GM18508 (cell line): ENCODE results near the gene FIBP.

Source experiments
- ATAC-seq: cut with Tn5 transposase; IDR thresholded peaks from one replicate; pipeline ENCODE4 v1.9.1; 2021; ENCODE audit warnings: moderate number of reproducible peaks; ENCODE audit not compliant: insufficient read depth, unreplicated experiment

FIBP gene

DNA sequence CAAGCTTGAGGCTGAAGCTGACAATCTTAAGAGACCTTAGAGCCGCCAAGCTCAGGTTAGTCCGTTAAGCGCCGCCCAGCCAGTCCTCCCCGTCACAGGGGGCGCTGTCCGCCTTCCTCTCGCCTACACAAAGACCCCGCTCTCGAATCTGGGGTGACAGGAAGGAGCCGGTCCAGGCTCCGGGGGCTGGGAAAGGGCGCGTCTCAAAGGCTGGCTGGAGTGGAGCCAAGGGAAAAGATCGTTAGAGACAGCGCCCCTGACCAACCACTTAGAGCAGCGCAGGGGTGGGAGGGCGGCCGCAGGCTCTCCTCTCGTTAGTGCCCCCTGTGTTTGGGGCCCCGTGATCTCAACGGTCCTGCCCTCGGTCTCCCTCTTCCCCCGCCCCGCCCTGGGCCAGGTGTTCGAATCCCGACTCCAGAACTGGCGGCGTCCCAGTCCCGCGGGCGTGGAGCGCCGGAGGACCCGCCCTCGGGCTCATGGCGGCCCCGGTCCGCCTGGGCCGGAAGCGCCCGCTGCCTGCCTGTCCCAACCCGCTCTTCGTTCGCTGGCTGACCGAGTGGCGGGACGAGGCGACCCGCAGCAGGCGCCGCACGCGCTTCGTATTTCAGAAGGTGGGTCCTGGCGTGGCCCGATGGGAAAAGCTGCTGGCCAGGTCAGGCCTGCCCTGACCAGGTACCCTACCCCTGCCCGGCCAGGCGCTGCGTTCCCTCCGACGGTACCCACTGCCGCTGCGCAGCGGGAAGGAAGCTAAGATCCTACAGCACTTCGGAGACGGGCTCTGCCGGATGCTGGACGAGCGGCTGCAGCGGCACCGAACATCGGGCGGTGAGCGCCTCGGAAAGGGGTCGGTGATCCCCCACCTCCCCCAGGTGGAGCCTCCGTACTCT lies 27.8 kb downstream of the FIBP start, which contains the start of gene MUS81:
TSS of gene MUS81 (plus strand) at position 156 of the 887 bp plus-strand sequence. CDS start at position 477, 321 bp downstream.
- no peak for ATAC-seq

DNA sequence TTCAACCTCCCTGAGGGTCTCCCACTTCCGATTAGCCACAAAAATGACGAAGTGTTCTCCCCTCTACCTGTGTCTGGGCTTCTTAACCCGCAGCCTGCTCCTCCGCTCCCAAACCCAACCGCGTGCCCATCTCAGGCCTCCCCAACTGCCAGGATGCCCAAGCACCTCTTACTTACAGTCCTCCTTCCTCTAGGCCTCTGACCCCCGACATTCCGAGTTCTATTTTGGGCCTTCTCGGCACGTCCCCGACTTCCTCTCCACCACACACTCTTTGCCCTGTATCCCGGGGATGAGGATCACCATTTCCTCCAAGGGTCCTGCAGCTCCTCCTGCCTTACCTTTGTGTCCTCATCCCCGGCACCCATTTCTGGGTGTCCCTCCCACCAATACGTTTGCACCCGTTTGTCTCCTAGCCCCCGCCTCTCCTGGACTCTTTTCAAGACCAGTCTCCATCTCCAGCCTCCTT lies 28.4 kb downstream of the FIBP start:
- ATAC-seq: no peak

DNA sequence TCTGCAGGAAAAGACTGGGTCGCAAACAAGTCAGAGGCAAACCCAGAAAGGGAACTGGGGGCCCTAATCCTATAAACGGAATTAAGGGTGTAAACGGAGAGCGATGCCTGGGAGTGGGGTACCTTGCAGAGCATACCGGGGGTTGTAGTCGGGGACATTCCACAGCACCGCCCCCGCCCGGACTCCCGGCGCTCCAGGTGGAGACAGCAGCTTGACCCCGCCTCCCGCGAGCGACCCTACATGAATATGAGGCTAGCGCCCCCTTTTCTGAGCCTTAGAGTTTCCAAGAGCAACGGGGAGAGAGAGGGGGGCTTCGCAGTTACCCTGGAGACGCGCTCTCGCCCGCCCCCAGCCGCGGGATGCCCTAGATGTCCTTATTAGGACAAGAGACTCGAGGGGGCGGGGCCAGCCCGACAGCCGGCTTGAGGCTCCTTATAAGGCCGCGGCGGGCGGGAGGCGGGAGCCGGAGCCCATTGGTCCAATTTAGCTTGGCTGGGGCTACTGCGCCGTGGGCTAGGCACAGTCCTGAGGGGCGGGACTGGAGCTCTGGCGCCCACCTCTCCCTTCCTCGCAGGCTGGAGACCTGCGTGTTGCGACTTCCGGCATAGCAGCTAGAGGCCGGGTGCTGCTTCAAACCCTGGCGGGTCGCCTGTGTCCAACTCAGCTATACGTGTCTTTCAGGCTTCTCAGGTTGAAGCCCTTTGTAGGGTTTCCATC lies 29.0 kb downstream of the FIBP start:
- ATAC-seq: no peak

DNA sequence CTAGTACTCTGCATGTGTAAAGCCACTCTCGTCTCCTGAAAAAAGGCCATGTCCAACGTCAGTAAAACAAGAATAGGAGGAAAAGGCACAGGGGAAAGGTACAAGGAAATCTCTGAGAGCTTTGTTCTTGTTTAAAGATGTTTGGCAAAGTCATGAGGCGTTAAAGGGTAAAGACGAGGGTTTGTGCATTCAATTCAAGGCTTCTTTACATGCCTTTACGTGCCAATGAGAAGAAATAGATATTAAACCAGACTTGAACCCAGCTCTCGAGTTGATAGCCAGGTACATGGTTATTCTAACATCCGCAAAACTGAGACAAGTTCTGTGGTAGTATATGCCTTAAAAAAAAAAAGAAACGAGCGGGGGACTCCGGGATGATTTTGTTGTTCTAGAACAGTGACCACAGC lies 29.6 kb downstream of the FIBP start:
- no peak for ATAC-seq

DNA sequence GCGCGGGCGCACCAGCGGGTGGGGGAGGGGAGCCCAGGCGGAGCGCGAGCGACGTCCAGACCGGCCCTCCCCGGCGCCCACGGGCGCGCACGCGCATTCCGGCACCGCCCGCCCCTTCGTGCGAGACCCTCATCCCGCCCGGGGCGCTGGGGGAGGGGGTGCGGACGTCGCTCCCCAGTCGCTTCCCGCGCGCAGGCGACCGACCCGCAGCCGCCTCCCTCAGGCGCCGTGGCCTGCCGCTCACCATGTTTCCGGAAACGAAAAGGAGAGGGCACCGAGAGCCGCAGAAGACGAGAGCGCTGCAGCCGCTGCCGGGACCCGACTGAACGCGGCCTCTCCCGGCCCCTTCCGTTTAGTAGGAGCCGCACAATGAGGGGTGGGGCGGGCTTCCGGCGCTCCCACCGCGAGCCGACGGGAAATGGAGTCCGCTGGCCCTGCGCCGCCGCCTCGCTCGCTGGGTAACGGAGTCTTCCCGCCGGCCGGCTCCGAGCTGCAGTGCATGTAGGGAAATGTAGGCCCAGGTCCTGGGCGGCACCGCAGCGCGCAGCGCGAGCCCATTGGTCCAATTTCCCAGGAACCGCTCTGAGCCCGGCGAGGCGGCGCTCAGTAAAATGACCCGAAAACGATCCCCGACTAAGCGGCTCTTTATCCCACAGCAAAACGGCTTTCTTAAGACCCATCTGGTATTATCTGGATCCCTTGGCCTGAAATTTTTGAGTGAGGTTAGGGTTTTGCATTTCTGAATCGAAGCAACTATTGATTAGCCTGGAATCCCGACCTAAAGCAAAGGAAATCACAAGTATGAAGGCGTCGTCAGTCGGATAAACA lies 30.2 kb downstream of the FIBP start, which contains the start of gene CFL1:
TSS of gene CFL1 (minus strand) at position 328 of the 828 bp plus-strand sequence. CDS start at position 247, 81 bp downstream.
- ATAC-seq: peak; percentile 28

DNA sequence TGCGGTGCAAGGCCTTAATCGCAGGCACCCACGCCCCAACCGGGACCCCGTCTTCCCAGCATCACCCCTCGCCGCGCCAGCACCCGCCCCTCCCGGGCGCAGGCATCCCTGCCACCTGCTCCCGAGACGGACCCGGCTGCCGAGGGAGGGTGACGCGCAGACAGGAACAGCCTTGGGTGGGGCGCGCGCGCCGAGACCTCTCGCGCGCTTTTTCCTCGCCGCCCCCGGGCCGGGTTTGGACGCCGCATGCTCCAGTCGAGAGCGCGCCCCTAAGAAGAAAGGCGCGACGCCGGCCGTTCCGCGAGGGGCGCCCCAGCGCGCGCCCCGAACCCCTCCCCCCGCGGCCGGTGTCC lies 30.8 kb downstream of the FIBP start:
- no peak for ATAC-seq

DNA sequence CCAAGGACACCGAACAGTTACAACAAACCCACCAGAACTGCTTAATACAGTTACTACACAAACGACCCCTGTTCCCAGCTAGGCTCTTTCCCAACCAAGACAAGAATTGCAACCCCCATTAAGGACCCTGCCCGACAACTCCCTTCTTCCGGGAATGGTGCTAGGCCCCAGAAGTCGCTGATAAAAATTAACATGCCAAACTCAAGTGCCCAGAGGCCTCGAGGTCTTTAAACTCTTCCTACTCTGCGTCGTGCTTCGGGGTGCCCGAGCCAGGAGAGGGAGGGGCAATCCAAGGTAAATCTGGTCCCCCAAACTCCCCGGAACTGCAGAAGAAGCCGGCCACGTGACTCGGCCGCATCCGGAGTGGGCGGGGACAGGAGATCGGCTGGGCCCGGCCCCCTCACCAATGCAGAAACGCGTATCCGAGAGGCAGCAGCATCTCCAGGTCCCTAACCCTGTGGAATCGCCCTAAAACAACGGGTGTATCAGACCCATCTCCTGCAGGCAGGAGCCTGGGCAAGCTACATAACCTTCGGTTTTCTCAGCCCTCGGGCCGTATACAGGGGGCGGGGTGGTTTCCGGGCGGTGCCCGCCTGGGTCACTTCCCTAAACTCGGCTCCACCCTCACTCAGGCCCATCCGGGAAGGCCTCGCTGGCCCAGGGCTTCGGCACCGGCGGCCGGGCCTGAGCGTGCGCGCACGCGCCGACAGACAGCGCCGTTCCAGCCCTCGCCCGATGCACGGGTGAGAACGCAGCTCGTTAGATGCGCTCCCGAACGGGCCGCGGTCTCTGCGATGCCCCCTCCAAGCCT lies 31.4 kb downstream of the FIBP start:
- ATAC-seq: no peak

DNA sequence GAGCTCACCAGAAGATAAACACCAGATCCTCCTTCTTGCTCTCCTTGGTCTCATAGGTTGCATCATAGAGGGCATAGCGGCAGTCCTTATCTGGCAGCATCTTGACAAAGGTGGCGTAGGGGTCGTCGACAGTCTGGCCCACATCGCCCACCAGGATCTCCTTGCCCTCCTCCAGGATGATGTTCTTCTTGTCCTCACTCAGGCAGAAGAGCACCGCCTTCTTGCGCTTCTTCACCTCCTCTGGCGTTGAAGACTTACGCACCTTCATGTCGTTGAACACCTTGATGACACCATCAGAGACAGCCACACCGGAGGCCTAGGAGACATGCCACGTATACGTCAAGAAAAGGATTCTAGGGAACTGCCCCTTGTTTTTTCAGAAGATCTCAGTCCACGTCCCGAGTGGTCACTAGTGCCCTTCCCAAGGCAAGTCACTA lies 32.3 kb downstream of the FIBP start:
- ATAC-seq: no peak

DNA sequence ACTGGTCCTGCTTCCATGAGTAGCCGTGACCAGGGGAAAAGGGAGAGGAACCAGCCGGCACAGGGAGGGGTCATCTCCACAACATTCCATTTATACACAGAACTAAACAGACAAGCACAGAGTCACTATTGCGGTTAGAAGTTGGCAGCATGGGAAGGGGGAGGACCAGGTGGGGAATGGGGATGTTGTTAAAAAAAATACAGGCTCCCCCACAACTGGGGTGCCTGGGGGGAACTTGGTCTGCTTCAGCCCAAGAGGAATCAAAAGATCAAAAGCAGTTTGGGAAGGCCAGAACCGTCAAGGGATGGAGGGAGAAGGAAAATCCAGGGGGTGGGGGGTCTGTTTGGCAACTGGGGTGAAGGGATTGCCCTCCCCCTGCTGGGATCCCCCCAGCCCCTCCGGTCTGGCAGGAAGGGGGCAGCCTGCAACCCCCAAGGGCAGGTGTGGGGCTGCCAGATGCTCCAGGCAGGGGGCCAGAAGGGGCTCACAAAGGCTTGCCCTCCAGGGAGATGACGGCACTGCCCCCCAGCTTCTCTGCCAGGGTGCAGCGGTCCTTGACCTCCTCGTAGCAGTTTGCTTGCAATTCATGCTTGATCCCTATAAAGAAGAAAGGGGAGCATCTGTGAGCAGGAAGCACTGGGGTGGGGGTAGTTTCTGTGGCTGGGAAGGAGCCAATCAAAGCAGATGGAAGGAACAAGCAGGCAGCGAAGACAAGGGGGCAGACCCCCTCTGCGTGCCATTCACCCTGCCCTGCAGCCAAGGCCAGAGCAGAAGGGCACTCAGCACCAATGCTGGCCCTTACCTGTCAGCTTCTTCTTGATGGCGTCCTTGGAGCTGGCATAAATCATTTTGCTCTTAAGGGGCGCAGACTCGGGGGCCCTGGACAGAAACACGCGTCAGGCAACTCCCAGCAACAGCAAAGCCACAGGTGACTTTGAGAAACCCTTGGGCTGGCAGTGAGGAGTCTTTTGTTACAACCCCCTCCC lies 33.1 kb downstream of the FIBP start:
- ATAC-seq: no peak

DNA sequence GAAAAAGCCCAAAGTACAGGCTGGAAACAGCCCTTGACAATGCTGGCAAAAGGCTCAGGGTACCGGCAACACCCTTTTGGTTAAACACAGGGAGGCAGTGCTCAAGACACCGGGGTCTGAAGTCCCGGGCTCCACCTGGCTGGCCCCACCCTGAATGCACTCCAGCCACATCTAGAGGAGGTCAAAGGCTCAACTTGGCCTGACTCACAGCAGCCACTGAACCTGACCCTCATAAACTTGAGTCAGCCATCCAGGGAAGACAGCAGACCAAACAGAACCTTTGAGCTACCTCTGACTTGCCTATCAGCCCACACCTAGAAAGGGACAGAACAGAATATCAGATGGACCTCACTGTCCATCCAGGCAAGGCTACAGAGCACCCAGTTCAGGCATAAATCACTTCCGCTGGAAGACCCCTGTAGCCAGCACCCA lies 34.1 kb downstream of the FIBP start:
- ATAC-seq: no peak

DNA sequence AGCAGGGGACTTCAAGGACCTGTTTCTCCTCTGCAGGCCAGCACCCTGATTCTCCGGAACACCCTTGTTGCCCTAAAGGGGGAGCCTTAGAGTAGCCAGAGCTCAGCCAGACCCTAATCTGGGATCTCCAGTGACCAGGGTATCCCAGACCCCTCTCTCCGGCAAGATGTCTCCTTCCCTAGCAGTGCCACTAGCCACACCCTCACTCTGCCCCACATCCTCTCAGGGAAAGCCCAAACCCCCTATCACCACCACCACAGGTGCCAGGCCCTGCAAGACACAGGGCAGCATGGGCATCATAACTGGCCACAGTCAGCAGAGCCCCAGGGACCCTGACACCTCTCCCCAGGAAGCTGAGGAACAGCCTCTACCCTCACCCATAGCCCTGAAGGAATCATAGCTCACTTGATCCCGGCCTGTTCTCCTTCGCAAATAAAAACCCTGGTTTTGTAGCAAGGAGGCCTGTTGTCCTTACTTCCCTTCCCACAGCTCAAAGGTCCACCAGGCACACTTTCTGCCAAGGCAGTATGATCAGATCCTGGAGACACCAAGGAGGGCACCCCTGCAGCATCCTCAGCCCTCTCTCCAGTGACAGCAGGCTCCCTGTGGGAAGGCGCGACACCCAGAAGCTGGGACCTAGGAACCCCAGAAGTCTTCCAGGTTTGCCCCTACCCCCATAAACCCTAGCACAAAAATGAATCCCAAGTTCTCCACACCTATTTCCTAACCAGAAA lies 34.9 kb downstream of the FIBP start:
- ATAC-seq: no peak

DNA sequence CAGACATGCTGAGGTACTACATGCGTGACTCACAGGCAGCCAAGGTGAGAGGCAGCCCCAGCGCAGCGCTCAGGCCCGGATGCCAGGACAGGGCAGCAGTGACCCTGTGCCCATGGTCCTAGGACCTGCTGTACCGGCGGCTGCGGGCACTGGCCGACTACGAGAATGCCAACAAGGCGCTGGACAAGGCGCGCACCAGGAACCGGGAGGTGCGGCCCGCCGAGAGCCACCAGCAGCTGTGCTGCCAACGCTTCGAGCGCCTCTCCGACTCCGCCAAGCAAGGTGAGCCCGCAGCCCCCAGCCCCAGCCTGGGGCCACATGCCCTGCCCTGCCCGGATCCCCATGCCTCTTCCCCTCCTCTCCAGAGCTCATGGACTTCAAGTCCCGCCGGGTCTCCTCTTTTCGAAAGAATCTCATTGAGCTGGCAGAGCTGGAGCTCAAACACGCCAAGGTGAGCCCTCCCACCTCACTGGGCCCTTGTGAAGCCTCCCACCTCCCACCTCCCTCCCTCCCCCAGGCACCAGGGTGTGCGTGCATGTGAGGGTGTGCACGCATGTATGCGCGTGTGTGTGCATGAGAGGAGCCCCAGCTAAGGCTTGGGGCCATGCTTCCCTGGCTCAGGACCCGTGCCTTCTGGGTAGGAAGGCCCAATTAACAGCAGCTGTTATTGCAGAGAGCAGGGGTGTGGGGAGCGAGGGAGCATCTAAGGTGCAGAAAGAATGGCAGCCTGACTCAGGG lies 35.6 kb downstream of the FIBP start:
- no peak for ATAC-seq

DNA sequence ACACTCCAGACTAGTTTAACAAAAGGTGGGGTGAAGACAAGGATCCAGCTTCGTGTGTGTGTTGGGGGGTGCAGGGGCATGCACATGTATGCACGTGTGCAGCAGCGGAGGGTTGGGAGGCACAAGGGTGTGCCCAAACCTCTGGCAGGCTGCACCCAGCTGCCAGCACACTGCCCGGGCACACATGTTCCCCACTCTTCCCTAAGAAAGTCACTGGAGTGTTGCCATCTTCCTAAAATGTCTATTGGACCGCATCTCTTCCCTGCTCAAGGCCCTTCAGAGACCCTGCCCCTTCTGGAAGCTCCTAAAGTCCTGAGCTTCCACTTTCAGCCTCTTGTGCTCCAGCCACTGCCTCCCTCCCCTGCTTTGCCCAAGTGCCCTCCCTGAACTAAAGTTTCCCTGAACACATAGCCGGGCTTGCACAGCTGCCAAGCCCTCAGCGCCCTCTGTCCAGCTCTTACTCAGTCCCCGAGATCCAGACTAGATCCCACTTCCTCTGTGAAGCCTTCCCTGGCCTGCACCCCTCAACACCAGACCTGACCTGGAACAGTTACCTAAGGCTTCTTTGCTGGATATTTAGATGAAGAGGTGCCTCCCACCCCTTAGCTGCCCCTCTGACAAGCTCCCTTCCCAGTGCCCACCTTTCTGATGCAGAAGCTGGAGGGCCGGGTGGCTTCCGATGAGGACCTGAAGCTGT lies 36.3 kb downstream of the FIBP start:
- no peak for ATAC-seq

DNA sequence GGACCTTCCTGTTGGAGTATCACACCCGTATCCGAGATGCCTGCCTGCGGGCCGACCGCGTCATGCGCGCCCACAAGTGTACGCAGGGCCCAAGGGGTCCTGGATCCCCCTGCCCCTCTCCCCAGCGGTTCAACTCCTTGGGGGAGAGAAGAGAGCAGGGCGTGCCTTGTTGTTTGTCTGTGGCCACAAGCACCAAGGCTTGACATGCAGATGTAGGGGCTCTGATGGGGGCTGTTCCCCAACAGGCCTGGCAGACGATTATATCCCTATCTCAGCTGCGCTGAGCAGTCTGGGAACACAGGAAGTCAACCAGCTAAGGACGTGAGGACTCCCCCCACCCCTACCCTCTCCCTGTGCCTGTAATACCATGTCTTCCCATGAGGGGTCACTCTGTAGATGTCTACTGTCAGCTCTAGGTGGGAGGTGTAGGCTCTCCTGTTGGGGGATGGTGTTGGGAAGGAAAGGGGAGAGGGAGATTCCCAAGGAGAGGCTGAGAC lies 37.1 kb downstream of the FIBP start:
- no peak for ATAC-seq

DNA sequence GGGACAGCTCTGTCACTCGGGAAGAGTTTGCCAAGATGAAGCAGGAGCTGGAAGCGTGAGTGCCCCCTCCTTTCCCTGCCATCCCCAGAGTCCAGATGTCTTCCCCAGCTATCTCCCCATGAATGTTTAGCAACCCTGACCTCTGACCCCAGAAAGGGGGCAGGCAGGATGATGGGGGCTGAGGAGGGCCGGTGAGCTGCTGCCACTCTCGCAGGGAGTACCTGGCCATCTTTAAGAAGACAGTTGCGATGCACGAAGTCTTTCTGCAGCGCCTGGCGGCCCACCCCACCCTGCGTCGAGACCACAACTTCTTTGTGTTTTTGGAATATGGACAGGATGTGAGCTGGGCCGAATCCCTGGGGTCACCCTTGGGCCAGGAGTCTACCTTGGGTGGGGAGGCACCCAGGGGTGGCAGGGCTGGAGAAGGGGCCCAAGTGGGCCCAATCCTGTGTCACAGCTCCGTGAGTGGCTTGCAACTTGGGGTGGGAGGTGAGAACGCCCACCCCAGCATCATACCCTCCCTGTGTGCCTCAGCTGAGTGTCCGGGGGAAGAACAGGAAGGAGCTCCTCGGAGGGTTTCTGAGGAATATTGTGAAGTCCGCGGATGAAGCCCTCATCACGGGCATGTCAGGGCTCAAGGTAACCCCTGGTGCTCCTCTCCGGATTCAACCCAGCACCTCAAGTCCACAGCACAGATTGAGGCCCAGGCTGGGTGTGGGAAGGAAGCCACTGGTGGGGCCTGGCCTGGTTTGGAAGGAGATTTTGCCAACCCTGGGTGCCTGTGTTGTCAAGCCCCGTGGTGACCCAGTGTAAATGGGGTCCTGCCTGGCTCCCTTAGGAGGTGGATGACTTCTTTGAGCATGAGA lies 37.8 kb downstream of the FIBP start:
- ATAC-seq: no peak
